IMR-90 (cell line): Measurements from ENCODE around the gene HNRNPLL. TPM values are rescaled to one million over a fixed set of nuclear protein-coding genes. Genes with fewer than 3 reads are reported as not detected.

Experiments used
- CEBPB ChIP-seq: IDR thresholded peaks from 2 replicates; pipeline ENCODE4 v1.6.1; 2012; ENCODE audit warnings: low read depth, low read length, improper control_type of control experiment
- CHD1 ChIP-seq: IDR thresholded peaks from 2 replicates; pipeline ENCODE4 v1.6.1; 2012; ENCODE audit warnings: low read depth, low read length, improper control_type of control experiment
- CTCF ChIP-seq: conservative IDR thresholded peaks from 2 replicates; pipeline ENCODE4 v1.5.1; 2012; ENCODE audit warnings: mild to moderate bottlenecking, low read depth, low read length, improper control_type of control experiment
- FOS ChIP-seq: fragments of 150-350 bp; IDR thresholded peaks from 2 replicates; pipeline ENCODE4 v1.6.1; 2016; ENCODE audit warnings: low read depth, low read length
- RAD21 ChIP-seq: IDR thresholded peaks from 2 replicates; pipeline ENCODE4 v1.6.1; 2012; ENCODE audit warnings: low read length, improper control_type of control experiment
- polyA plus RNA-seq, 3 experiments: library from polyadenylated mRNA; depleted of rRNA; stranded (reverse); fragments of >200 nt; gene quantifications; 2 replicates each; pipeline ENCODE4 v1.2.3, GENCODE V29; 2012; ENCODE audit warnings: low replicate concordance in 1 of 3
- total RNA-seq: library from RNA; depleted of rRNA; stranded (reverse); fragments of >200 nt; gene quantifications from 2 replicates; pipeline ENCODE4 v1.2.3, GENCODE V29; 2012

HNRNPLL gene
- total and polyA plus RNA-seq, 2 of the 4 experiments (the other 2 are of a cell fraction) = 23.7 to 53.1 TPM

GRCh38 chr2:38514603-38515154 lies 88.0 kb downstream of the HNRNPLL start (continued):
- TF ChIP-seq CTCF (no peak), CHD1 (no peak), FOS (no peak), CEBPB (no peak), RAD21 (no peak)
